Activated naive CD4-positive, alpha-beta T cell treated with anti-CD3 and anti-CD28 coated beads for 36 hours (primary cell): ENCODE data around the gene HS3ST4. TPM values are rescaled to one million over a fixed set of nuclear protein-coding genes. Genes with fewer than 3 reads are reported as not detected.

Experiments used
- CTCF ChIA-PET: fragments of 350-600 bp; sonication (Branson Sonifier 250); formaldehyde crosslinking; loops from one replicate; lab custom pipeline; 2021; ENCODE audit warnings: antibody characterized with exemption; lab: Charles Lee
- DNase-seq: peaks from one replicate; pipeline ENCODE4 v3.0.0-alpha.2; 2020
- H3K27ac Mint-ChIP-seq: one replicate; pipeline ENCODE4 v1.8.0; 2021; ENCODE audit warnings: mild to moderate bottlenecking, mixed read lengths
- H3K27me3 Mint-ChIP-seq: one replicate; pipeline ENCODE4 v1.8.0; 2021; ENCODE audit warnings: low read depth, mixed read lengths
- H3K36me3 Mint-ChIP-seq: one replicate; pipeline ENCODE4 v1.8.0; 2021; ENCODE audit warnings: low read depth, mixed read lengths
- H3K4me1 Mint-ChIP-seq: one replicate; pipeline ENCODE4 v1.8.0; 2021; ENCODE audit warnings: low read depth, mixed read lengths
- H3K4me3 Mint-ChIP-seq: one replicate; pipeline ENCODE4 v1.8.0; 2021; ENCODE audit warnings: mild to moderate bottlenecking, moderate library complexity, mixed read lengths
- H3K9me3 Mint-ChIP-seq: one replicate; pipeline ENCODE4 v1.8.0; 2021; ENCODE audit warnings: mixed read lengths
- intact Hi-C: fragments of 100-400 bp; cut with micrococcal nuclease; formaldehyde crosslinking; loops from one replicate; pipeline ENCODE4 v1.15.1; 2023
- total RNA-seq, 2 experiments: library from RNA; stranded (reverse); gene quantifications; one replicate each; pipeline ENCODE4 v1.2.3, GENCODE V29; 2021

Gene HS3ST4
- not detected for total RNA-seq

- H3K4me1 Mint-ChIP-seq = peaks cover 17% of the 10 kb centered on the region
- no peaks in the 10 kb centered on the region for H3K9me3 Mint-ChIP-seq
- no peak for DNase-seq
- H3K27ac Mint-ChIP-seq = no peak within 1 kb of the TSS
- CTCF ChIA-PET = no interaction called here
- peaks cover 47% of the 10 kb centered on the region for H3K27me3 Mint-ChIP-seq
- intact Hi-C loops = no loop called here
- H3K36me3 Mint-ChIP-seq = no peaks in the 10 kb centered on the region
- H3K4me3 Mint-ChIP-seq = no peak within 1 kb of the TSS
Observed at GRCh38 chr16:25691519-25692091, at the start of gene HS3ST4. HS3ST4 (plus strand) TSS chr16:25691959.

GRCh38 chr16:25643633-25644032 lies 48.1 kb upstream of the HS3ST4 start:
- Mint-ChIP-seq H3K4me1 (no peaks in the 10 kb centered on the region), H3K27ac (no peak overlapping the region), H3K9me3 (peaks cover 5% of the 10 kb centered on the region), H3K36me3 (no peaks in the 10 kb centered on the region), H3K27me3 (peaks cover 10% of the 10 kb centered on the region), H3K4me3 (no peak overlapping the region)
- CTCF ChIA-PET = interaction anchor here (0.6 to 0.8 kb wide), 2 partner anchors 25 to 1339 kb away, joined by 4 to 5 read pairs; no protein-coding TSS in a partner anchor
- intact Hi-C loops = no loop called here
- no peak for DNase-seq

GRCh38 chr16:25656639-25657038 lies 35.1 kb upstream of the HS3ST4 start:
- intact Hi-C loops = no loop called here
- H3K4me1 Mint-ChIP-seq = no peaks in the 10 kb centered on the region
- H3K4me3 Mint-ChIP-seq = no peak overlapping the region
- H3K9me3 Mint-ChIP-seq = peaks cover 2% of the 10 kb centered on the region
- DNase-seq = no peak
- H3K27me3 Mint-ChIP-seq = peaks cover 23% of the 10 kb centered on the region
- H3K27ac Mint-ChIP-seq = no peak overlapping the region
- CTCF ChIA-PET = interaction anchor here (0.6 to 1.3 kb wide), 2 partner anchors 106 to 380 kb away, joined by 3 read pairs; no protein-coding TSS in a partner anchor
- no peaks in the 10 kb centered on the region for H3K36me3 Mint-ChIP-seq

- H3K27ac Mint-ChIP-seq = no peak overlapping the region
- H3K4me3 Mint-ChIP-seq = no peak overlapping the region
- peaks cover 4% of the 10 kb centered on the region for H3K27me3 Mint-ChIP-seq
- DNase-seq = no peak
- H3K4me1 Mint-ChIP-seq = no peaks in the 10 kb centered on the region
- intact Hi-C loops = no loop called here
- CTCF ChIA-PET = no interaction called here
- H3K9me3 Mint-ChIP-seq = no peaks in the 10 kb centered on the region
- H3K36me3 Mint-ChIP-seq = no peaks in the 10 kb centered on the region
Observed at GRCh38 chr16:25676820-25677219, 14.9 kb upstream of the HS3ST4 start.

GRCh38 chr16:25679511-25679910 lies 12.2 kb upstream of the HS3ST4 start:
- no peak for DNase-seq
- Mint-ChIP-seq H3K4me3 (no peak overlapping the region), H3K4me1 (no peaks in the 10 kb centered on the region), H3K27ac (no peak overlapping the region), H3K27me3 (peaks cover 3% of the 10 kb centered on the region), H3K9me3 (no peaks in the 10 kb centered on the region), H3K36me3 (no peaks in the 10 kb centered on the region)
- intact Hi-C loops = no loop called here
- CTCF ChIA-PET = no interaction called here

GRCh38 chr16:25689137-25689836 lies 2.5 kb upstream of the HS3ST4 start:
- no peaks in the 10 kb centered on the region for H3K36me3 Mint-ChIP-seq
- peaks cover 17% of the 10 kb centered on the region for H3K4me1 Mint-ChIP-seq
- H3K4me3 Mint-ChIP-seq = no peak overlapping the region
- intact Hi-C loops = no loop called here
- no peak for DNase-seq
- H3K9me3 Mint-ChIP-seq = no peaks in the 10 kb centered on the region
- CTCF ChIA-PET = no interaction called here
- H3K27me3 Mint-ChIP-seq = peaks cover 35% of the 10 kb centered on the region
- H3K27ac Mint-ChIP-seq = no peak overlapping the region

- CTCF ChIA-PET = no interaction called here
- Mint-ChIP-seq H3K27ac (no peak overlapping the region), H3K4me3 (no peak overlapping the region), H3K9me3 (no peaks in the 10 kb centered on the region), H3K27me3 (peaks cover 43% of the 10 kb centered on the region), H3K4me1 (peaks cover 17% of the 10 kb centered on the region), H3K36me3 (no peaks in the 10 kb centered on the region)
- intact Hi-C loops = no loop called here
- no peak for DNase-seq
Observed at GRCh38 chr16:25690552-25691143, 1.1 kb upstream of the HS3ST4 start.

- Mint-ChIP-seq H3K4me3 (no peak overlapping the region), H3K27me3 (peaks cover 51% of the 10 kb centered on the region), H3K36me3 (no peaks in the 10 kb centered on the region), H3K4me1 (peaks cover 17% of the 10 kb centered on the region), H3K9me3 (no peaks in the 10 kb centered on the region), H3K27ac (no peak overlapping the region)
- intact Hi-C loops = no loop called here
- CTCF ChIA-PET = no interaction called here
- no peak for DNase-seq
Observed at GRCh38 chr16:25692351-25692741, 587 bp downstream of the HS3ST4 start.

- CTCF ChIA-PET = no interaction called here
- DNase-seq = no peak
- Mint-ChIP-seq H3K9me3 (no peaks in the 10 kb centered on the region), H3K27ac (no peak overlapping the region), H3K4me3 (no peak overlapping the region), H3K36me3 (no peaks in the 10 kb centered on the region), H3K27me3 (peaks cover 55% of the 10 kb centered on the region), H3K4me1 (peaks cover 17% of the 10 kb centered on the region)
- intact Hi-C loops = no loop called here
Observed at GRCh38 chr16:25692742-25693508, 1.2 kb downstream of the HS3ST4 start.

- intact Hi-C loops = no loop called here
- H3K36me3 Mint-ChIP-seq = no peaks in the 10 kb centered on the region
- no peak overlapping the region for H3K27ac Mint-ChIP-seq
- peaks cover 59% of the 10 kb centered on the region for H3K27me3 Mint-ChIP-seq
- CTCF ChIA-PET = no interaction called here
- no peak for DNase-seq
- no peak overlapping the region for H3K4me3 Mint-ChIP-seq
- no peaks in the 10 kb centered on the region for H3K9me3 Mint-ChIP-seq
- H3K4me1 Mint-ChIP-seq = peaks cover 17% of the 10 kb centered on the region
Observed at GRCh38 chr16:25693631-25694030, 1.9 kb downstream of the HS3ST4 start.

- Mint-ChIP-seq H3K9me3 (no peaks in the 10 kb centered on the region), H3K36me3 (no peaks in the 10 kb centered on the region), H3K27ac (no peak overlapping the region), H3K4me1 (no peaks in the 10 kb centered on the region), H3K4me3 (no peak overlapping the region), H3K27me3 (peaks cover 33% of the 10 kb centered on the region)
- DNase-seq = no peak
- intact Hi-C loops = no loop called here
- CTCF ChIA-PET = no interaction called here
Observed at GRCh38 chr16:25699069-25699468, 7.3 kb downstream of the HS3ST4 start.

GRCh38 chr16:25700547-25700946 lies 8.8 kb downstream of the HS3ST4 start:
- CTCF ChIA-PET = no interaction called here
- intact Hi-C loops = no loop called here
- Mint-ChIP-seq H3K9me3 (no peaks in the 10 kb centered on the region), H3K4me1 (no peaks in the 10 kb centered on the region), H3K27ac (no peak overlapping the region), H3K27me3 (peaks cover 22% of the 10 kb centered on the region), H3K36me3 (no peaks in the 10 kb centered on the region), H3K4me3 (no peak overlapping the region)
- DNase-seq = no peak
